Measurements from ENCODE around the gene YEATS2. TPM values are rescaled to one million over a fixed set of nuclear protein-coding genes. Genes with fewer than 3 reads are reported as not detected.

YEATS2 gene
- 22.4 and 34.9 TPM in 2 replicates for total RNA-seq

GRCh38 chr3:183697610-183698317, at the start of gene YEATS2:
YEATS2 (plus strand) TSS chr3:183697797; CDS start chr3:183715163, 17,366 bp downstream.

GRCh38 chr3:183825456-183826161, 128.0 kb downstream of the YEATS2 start, which contains the start of gene MAP6D1:
MAP6D1 (minus strand) TSS chr3:183825577; CDS start chr3:183825547, 30 bp downstream.

Other genes with a start within 250 kb of the YEATS2 start
- not detected in 2 replicates for gene KLHL6, start 142.1 kb upstream of the YEATS2 start, total RNA-seq
- 59.0 and 102 TPM in 2 replicates for gene KLHL24, start 62.2 kb upstream of the YEATS2 start, total RNA-seq
- gene MAP6D1, start 127.8 kb downstream of the YEATS2 start, total RNA-seq: 1.2 and 2.1 TPM in 2 replicates
- 34.0 and 36.0 TPM in 2 replicates for gene PARL, start 187.1 kb downstream of the YEATS2 start, total RNA-seq

Data from tracheal epithelial cell (primary cell).